ENCODE measurements around the gene FGGY.

Gene FGGY

DNA sequence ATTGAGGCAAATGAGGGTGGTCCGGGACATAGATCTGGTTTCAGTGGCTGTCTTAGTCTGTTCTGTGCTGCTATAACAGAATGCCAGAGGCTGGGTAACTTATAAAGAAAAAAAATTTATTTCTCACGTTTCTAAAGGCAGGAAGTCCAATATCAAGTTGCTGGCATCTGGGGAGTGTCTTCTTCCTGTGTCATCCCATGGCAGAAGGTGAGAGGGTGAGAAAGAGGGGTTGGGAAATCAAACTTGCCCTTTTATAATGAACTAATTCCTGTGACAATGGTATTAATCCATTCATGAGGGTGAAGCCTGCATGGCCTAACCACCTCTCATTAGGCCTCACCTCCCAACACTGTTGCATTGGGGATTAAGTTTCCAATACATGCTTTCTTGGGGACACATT, 3.7 kb upstream of the FGGY start:
- Histone ChIP-seq H3K4me1 (ENCODE audit: control insufficient read depth, insufficient read depth, low read length) (0 out of 2 replicates have a peak, but pooled peaks cover 2% of the 10 kb centered on the region), H3K9me3 (ENCODE audit: control insufficient read depth, insufficient read depth, low read depth, low read length) (no peaks in the 10 kb centered on the region), H3K27ac (ENCODE audit: extremely low read depth, low read depth, low read length) (no peak overlapping the region), H3K4me3 (ENCODE audit: low read depth, low read length) (no peak overlapping the region), H3K36me3 (ENCODE audit: control insufficient read depth in 2 of 2, insufficient read depth in 1 of 2, low read length in 2 of 2) (no peaks in the 10 kb centered on the region)
- TF ChIP-seq ZNF169 (tag by site-specific recombination; IDR thresholded peaks at IDR 0.05) (no peak), RBAK (tag by site-specific recombination; IDR thresholded peaks at IDR 0.05) (no peak), ZNF146 (tag by site-specific recombination; IDR thresholded peaks at IDR 0.05) (no peak), ZNF654 (tag by site-specific recombination; IDR thresholded peaks at IDR 0.05; ENCODE audit: low read depth) (no peak), ZNF23 (tag by site-specific recombination; IDR thresholded peaks at IDR 0.05; ENCODE audit: borderline replicate concordance) (no peak), ZNF623 (tag by site-specific recombination; IDR thresholded peaks at IDR 0.05) (no peak)
- TF ChIP-seq, protein P1, sequence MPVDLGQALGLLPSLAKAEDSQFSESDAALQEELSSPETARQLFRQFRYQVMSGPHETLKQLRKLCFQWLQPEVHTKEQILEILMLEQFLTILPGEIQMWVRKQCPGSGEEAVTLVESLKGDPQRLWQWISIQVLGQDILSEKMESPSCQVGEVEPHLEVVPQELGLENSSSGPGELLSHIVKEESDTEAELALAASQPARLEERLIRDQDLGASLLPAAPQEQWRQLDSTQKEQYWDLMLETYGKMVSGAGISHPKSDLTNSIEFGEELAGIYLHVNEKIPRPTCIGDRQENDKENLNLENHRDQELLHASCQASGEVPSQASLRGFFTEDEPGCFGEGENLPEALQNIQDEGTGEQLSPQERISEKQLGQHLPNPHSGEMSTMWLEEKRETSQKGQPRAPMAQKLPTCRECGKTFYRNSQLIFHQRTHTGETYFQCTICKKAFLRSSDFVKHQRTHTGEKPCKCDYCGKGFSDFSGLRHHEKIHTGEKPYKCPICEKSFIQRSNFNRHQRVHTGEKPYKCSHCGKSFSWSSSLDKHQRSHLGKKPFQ (tag by site-specific recombination; IDR thresholded peaks at IDR 0.05), result no peak
- TF ChIP-seq, protein P2, sequence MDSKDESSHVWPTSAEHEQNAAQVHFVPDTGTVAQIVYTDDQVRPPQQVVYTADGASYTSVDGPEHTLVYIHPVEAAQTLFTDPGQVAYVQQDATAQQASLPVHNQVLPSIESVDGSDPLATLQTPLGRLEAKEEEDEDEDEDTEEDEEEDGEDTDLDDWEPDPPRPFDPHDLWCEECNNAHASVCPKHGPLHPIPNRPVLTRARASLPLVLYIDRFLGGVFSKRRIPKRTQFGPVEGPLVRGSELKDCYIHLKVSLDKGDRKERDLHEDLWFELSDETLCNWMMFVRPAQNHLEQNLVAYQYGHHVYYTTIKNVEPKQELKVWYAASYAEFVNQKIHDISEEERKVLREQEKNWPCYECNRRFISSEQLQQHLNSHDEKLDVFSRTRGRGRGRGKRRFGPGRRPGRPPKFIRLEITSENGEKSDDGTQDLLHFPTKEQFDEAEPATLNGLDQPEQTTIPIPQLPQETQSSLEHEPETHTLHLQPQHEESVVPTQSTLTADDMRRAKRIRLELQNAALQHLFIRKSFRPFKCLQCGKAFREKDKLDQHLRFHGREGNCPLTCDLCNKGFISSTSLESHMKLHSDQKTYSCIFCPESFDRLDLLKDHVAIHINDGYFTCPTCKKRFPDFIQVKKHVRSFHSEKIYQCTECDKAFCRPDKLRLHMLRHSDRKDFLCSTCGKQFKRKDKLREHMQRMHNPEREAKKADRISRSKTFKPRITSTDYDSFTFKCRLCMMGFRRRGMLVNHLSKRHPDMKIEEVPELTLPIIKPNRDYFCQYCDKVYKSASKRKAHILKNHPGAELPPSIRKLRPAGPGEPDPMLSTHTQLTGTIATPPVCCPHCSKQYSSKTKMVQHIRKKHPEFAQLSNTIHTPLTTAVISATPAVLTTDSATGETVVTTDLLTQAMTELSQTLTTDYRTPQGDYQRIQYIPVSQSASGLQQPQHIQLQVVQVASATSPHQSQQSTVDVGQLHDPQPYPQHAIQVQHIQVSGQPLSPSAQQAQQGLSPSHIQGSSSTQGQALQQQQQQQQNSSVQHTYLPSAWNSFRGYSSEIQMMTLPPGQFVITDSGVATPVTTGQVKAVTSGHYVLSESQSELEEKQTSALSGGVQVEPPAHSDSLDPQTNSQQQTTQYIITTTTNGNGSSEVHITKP (tag by site-specific recombination; IDR thresholded peaks at IDR 0.05), result no peak
- ChIA-PET POLR2A (no interaction called here), CTCF (no interaction called here)

DNA sequence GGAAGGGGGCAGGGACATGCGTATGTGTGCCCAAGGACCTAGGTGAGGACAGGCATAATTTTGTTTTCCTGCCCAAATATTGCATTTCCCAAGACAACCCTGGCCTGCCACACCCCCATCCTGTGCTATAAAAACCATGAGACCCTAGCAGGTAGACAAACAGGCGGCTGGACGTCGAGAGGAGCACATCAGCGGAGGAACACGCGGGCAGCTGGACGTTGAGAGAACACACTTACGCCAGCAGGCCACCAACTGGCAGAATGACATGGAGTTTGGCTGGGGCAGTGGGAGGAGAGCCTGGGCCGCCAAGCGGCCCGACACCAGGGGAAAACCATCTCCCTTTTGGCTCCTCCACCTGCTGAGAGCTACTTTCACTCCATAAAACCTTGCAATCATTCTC, 3.0 kb upstream of the FGGY start:
- POLR2A ChIA-PET, result no interaction called here
- Histone ChIP-seq H3K36me3 (ENCODE audit: control insufficient read depth in 2 of 2, insufficient read depth in 1 of 2, low read length in 2 of 2) (no peaks in the 10 kb centered on the region), H3K27ac (ENCODE audit: extremely low read depth, low read depth, low read length) (no peak overlapping the region), H3K9me3 (ENCODE audit: control insufficient read depth, insufficient read depth, low read depth, low read length) (no peaks in the 10 kb centered on the region), H3K4me1 (ENCODE audit: control insufficient read depth, insufficient read depth, low read length) (0 out of 2 replicates have a peak, but pooled peaks cover 2% of the 10 kb centered on the region), H3K4me3 (ENCODE audit: low read depth, low read length) (no peak overlapping the region)
- CTCF ChIA-PET, result no interaction called here
- TF ChIP-seq YY2 (tag by site-specific recombination; IDR thresholded peaks at IDR 0.05) (no peak), ZNF792 (tag by site-specific recombination; IDR thresholded peaks at IDR 0.05) (no peak), KLF9 (tag by site-specific recombination; IDR thresholded peaks at IDR 0.05; ENCODE audit: low read depth) (no peak), ZNF223 (tag by site-specific recombination; IDR thresholded peaks at IDR 0.05) (no peak), ZNF394 (tag by site-specific recombination; IDR thresholded peaks at IDR 0.05; ENCODE audit: borderline replicate concordance) (no peak), ZBTB1 (tag by site-specific recombination; IDR thresholded peaks at IDR 0.05) (no peak), ZNF626 (tag by site-specific recombination; IDR thresholded peaks at IDR 0.05) (no peak), OVOL3 (tag by site-specific recombination; IDR thresholded peaks at IDR 0.05) (no peak), ZNF600 (tag by site-specific recombination; IDR thresholded peaks at IDR 0.05) (no peak)
- TF ChIP-seq, protein P3, sequence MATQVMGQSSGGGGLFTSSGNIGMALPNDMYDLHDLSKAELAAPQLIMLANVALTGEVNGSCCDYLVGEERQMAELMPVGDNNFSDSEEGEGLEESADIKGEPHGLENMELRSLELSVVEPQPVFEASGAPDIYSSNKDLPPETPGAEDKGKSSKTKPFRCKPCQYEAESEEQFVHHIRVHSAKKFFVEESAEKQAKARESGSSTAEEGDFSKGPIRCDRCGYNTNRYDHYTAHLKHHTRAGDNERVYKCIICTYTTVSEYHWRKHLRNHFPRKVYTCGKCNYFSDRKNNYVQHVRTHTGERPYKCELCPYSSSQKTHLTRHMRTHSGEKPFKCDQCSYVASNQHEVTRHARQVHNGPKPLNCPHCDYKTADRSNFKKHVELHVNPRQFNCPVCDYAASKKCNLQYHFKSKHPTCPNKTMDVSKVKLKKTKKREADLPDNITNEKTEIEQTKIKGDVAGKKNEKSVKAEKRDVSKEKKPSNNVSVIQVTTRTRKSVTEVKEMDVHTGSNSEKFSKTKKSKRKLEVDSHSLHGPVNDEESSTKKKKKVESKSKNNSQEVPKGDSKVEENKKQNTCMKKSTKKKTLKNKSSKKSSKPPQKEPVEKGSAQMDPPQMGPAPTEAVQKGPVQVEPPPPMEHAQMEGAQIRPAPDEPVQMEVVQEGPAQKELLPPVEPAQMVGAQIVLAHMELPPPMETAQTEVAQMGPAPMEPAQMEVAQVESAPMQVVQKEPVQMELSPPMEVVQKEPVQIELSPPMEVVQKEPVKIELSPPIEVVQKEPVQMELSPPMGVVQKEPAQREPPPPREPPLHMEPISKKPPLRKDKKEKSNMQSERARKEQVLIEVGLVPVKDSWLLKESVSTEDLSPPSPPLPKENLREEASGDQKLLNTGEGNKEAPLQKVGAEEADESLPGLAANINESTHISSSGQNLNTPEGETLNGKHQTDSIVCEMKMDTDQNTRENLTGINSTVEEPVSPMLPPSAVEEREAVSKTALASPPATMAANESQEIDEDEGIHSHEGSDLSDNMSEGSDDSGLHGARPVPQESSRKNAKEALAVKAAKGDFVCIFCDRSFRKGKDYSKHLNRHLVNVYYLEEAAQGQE (tag by site-specific recombination; IDR thresholded peaks at IDR 0.05), result no peak
- TF ChIP-seq, protein P4, sequence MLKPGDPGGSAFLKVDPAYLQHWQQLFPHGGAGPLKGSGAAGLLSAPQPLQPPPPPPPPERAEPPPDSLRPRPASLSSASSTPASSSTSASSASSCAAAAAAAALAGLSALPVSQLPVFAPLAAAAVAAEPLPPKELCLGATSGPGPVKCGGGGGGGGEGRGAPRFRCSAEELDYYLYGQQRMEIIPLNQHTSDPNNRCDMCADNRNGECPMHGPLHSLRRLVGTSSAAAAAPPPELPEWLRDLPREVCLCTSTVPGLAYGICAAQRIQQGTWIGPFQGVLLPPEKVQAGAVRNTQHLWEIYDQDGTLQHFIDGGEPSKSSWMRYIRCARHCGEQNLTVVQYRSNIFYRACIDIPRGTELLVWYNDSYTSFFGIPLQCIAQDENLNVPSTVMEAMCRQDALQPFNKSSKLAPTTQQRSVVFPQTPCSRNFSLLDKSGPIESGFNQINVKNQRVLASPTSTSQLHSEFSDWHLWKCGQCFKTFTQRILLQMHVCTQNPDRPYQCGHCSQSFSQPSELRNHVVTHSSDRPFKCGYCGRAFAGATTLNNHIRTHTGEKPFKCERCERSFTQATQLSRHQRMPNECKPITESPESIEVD (tag by site-specific recombination; IDR thresholded peaks at IDR 0.05), result no peak
- TF ChIP-seq, protein P5, sequence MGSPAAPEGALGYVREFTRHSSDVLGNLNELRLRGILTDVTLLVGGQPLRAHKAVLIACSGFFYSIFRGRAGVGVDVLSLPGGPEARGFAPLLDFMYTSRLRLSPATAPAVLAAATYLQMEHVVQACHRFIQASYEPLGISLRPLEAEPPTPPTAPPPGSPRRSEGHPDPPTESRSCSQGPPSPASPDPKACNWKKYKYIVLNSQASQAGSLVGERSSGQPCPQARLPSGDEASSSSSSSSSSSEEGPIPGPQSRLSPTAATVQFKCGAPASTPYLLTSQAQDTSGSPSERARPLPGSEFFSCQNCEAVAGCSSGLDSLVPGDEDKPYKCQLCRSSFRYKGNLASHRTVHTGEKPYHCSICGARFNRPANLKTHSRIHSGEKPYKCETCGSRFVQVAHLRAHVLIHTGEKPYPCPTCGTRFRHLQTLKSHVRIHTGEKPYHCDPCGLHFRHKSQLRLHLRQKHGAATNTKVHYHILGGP (tag by site-specific recombination; IDR thresholded peaks at IDR 0.05), result no peak
- TF ChIP-seq, protein P6, sequence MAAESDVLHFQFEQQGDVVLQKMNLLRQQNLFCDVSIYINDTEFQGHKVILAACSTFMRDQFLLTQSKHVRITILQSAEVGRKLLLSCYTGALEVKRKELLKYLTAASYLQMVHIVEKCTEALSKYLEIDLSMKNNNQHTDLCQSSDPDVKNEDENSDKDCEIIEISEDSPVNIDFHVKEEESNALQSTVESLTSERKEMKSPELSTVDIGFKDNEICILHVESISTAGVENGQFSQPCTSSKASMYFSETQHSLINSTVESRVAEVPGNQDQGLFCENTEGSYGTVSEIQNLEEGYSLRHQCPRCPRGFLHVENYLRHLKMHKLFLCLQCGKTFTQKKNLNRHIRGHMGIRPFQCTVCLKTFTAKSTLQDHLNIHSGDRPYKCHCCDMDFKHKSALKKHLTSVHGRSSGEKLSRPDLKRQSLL (tag by site-specific recombination; IDR thresholded peaks at IDR 0.05), result no peak

Measured in HEK293 (cell line).